SK-N-SH (cell line): ENCODE results near the gene SFXN1. TPM values are rescaled to one million over a fixed set of nuclear protein-coding genes. Genes with fewer than 3 reads are reported as not detected.

Experiments
- CTCF ChIA-PET: fragments of 300-600, 350-600 bp; formaldehyde crosslinking; extraction: SDS; loops from one replicate; lab custom pipeline; 2021; lab: Yijun Ruan, JAX
- POLR2A ChIA-PET: fragments of 350-600 bp; sonication (Branson Sonifier 250); formaldehyde crosslinking; extraction: SDS; loops from one replicate; lab custom pipeline; 2020; ENCODE audit warnings: antibody characterized with exemption, inconsistent platforms; lab: Yijun Ruan, JAX
- DNase-seq: peaks from one replicate; pipeline ENCODE4 v3.0.0; 2012
- H2AFZ ChIP-seq: fragments of 200-600 bp; sonication (generic); 2 replicates; pipeline ENCODE4 v1.8.1; 2016; ENCODE audit warnings: antibody characterized with exemption, mild to moderate bottlenecking, low read depth
- H3F3A ChIP-seq: fragments of 200-600 bp; sonication (generic); replicated peaks from 2 replicates; pipeline ENCODE3; 2016; ENCODE audit warnings: antibody characterized with exemption, mild to moderate bottlenecking; ENCODE audit not compliant: insufficient read depth
- H3K27ac ChIP-seq, 2 experiments: fragments of 200-500 bp in 1 of 2; fragments of 200-600 bp in 1 of 2; sonication (Bioruptor generic) in 1 of 2; sonication (generic), shearing (Covaris generic) in 1 of 2; 2 replicates each; pipeline versions ENCODE4 v1.5.1 to v1.6.1; 2014 to 2016; ENCODE audit warnings: low read depth in 2 of 2, inconsistent platforms in 1 of 2, low read length in 1 of 2, mild to moderate bottlenecking in 1 of 2, mixed read lengths in 1 of 2
- H3K27me3 ChIP-seq: fragments of 200-600 bp; sonication (generic), shearing (Covaris generic); 2 replicates; pipeline ENCODE4 v1.6.1; 2016; ENCODE audit warnings: mixed run types; ENCODE audit not compliant: insufficient read depth
- H3K36me3 ChIP-seq, 2 experiments: fragments of 200-500 bp in 1 of 2; fragments of 200-600 bp in 1 of 2; sonication (Bioruptor generic) in 1 of 2; sonication (generic) in 1 of 2; replicated peaks in 1 of 2; 2 replicates each; pipeline versions ENCODE3 to v1.5.1; 2014 to 2016; ENCODE audit warnings: low read length in 1 of 2, mild to moderate bottlenecking in 1 of 2; ENCODE audit not compliant: insufficient read depth in 2 of 2, control insufficient read depth in 1 of 2
- H3K4me1 ChIP-seq, 2 experiments: fragments of 200-500 bp in 1 of 2; fragments of 200-600 bp in 1 of 2; sonication (Bioruptor generic) in 1 of 2; sonication (generic), shearing (Covaris generic) in 1 of 2; 2 replicates each; pipeline versions ENCODE4 v1.5.1 to v1.6.1; 2014 to 2016; ENCODE audit warnings: low read depth in 1 of 2, low read length in 1 of 2, mixed run types in 1 of 2; ENCODE audit not compliant: insufficient read depth in 2 of 2, control insufficient read depth in 1 of 2
- H3K4me2 ChIP-seq: fragments of 200-600 bp; sonication (generic), shearing (Covaris generic); 2 replicates; pipeline ENCODE4 v1.6.1; 2017; ENCODE audit warnings: mixed run types
- H3K4me3 ChIP-seq, 2 experiments: fragments of 200-500 bp in 1 of 2; fragments of 200-600 bp in 1 of 2; sonication (Bioruptor generic) in 1 of 2; sonication (generic), shearing (Covaris generic) in 1 of 2; 2 replicates each; pipeline versions ENCODE4 v1.5.1 to v1.8.1; 2014 to 2016; ENCODE audit warnings: low read depth in 2 of 2, inconsistent platforms in 1 of 2, low read length in 1 of 2, mild to moderate bottlenecking in 1 of 2, mixed read lengths in 1 of 2, moderate library complexity in 1 of 2
- H3K79me2 ChIP-seq: fragments of 200-600 bp; sonication (generic); 2 replicates; pipeline ENCODE4 v1.8.1; 2017; ENCODE audit warnings: mild to moderate bottlenecking; ENCODE audit not compliant: insufficient read depth
- H3K9ac ChIP-seq: fragments of 200-600 bp; sonication (generic); 2 replicates; pipeline ENCODE4 v1.6.1; 2017; ENCODE audit warnings: mixed run types
- H3K9me2 ChIP-seq: fragments of 200-600 bp; sonication (generic); 2 replicates; pipeline ENCODE4 v1.6.1; 2017; ENCODE audit warnings: mixed run types
- H3K9me3 ChIP-seq: fragments of 200-600 bp; sonication (generic); 2 replicates; pipeline ENCODE4 v1.6.1; 2017; ENCODE audit warnings: mixed run types, mild to moderate bottlenecking, moderate library complexity
- H4K20me1 ChIP-seq: fragments of 200-600 bp; sonication (generic); 2 replicates; pipeline ENCODE4 v1.6.1; 2017; ENCODE audit warnings: mild to moderate bottlenecking, mixed run types; ENCODE audit not compliant: insufficient read depth
- CHD2 ChIP-seq: fragments of 150-350 bp; IDR thresholded peaks from 2 replicates; pipeline ENCODE4 v1.6.1; 2018; ENCODE audit warnings: low read length; ENCODE audit not compliant: partially characterized antibody
- ELF1 ChIP-seq: IDR thresholded peaks from 2 replicates; pipeline ENCODE4 v1.4.0; 2012
- EZH2phosphoT487 ChIP-seq: fragments of 200-600 bp; sonication (generic); IDR thresholded peaks from 2 replicates; pipeline ENCODE4 v1.6.1; 2017; ENCODE audit warnings: low read depth, mixed run types, mild to moderate bottlenecking, antibody characterized with exemption, moderate library complexity, borderline replicate concordance
- FOSL2 ChIP-seq: IDR thresholded peaks from 2 replicates; pipeline ENCODE4 v1.4.0; 2012; ENCODE audit warnings: low read depth, mild to moderate bottlenecking, moderate library complexity, borderline replicate concordance
- FOXJ3 ChIP-seq: sonication (generic); formaldehyde crosslinking; IDR thresholded peaks from 2 replicates; pipeline ENCODE4 v1.5.1; 2020; ENCODE audit warnings: mild to moderate bottlenecking, missing genetic modification reagents
- FOXM1 ChIP-seq: IDR thresholded peaks from 2 replicates; pipeline ENCODE4 v1.4.0; 2012; ENCODE audit warnings: low read depth, mild to moderate bottlenecking
- GABPA ChIP-seq: IDR thresholded peaks from 2 replicates; pipeline ENCODE4 v1.4.0; 2012; ENCODE audit warnings: low read depth, mild to moderate bottlenecking
- MEF2A ChIP-seq: IDR thresholded peaks from 2 replicates; pipeline ENCODE4 v1.4.0; 2012; ENCODE audit warnings: low read depth, borderline replicate concordance
- NFIC ChIP-seq: IDR thresholded peaks from 2 replicates; pipeline ENCODE4 v1.4.0; 2012; ENCODE audit warnings: borderline replicate concordance
- NRF1 ChIP-seq: IDR thresholded peaks from 2 replicates; pipeline ENCODE4 v1.6.1; 2012; ENCODE audit warnings: low read depth, mild to moderate bottlenecking, low read length
- POLR2AphosphoS5 ChIP-seq: IDR thresholded peaks from 2 replicates; pipeline ENCODE4 v1.6.1; 2012; ENCODE audit warnings: low read depth, low read length
- RAD21 ChIP-seq: IDR thresholded peaks from 2 replicates; pipeline ENCODE4 v1.6.1; 2012; ENCODE audit warnings: mild to moderate bottlenecking, low read length
- RXRA ChIP-seq: IDR thresholded peaks from 2 replicates; pipeline ENCODE4 v1.4.0; 2012; ENCODE audit warnings: low read depth, mild to moderate bottlenecking, borderline replicate concordance
- SIN3A ChIP-seq: IDR thresholded peaks from 2 replicates; pipeline ENCODE4 v1.6.1; 2012; ENCODE audit warnings: low read depth, mild to moderate bottlenecking, low read length, moderate library complexity, borderline replicate concordance
- TAF1 ChIP-seq: IDR thresholded peaks from 2 replicates; pipeline ENCODE4 v1.6.1; 2012; ENCODE audit warnings: low read depth, mild to moderate bottlenecking, low read length, moderate library complexity, borderline replicate concordance
- TCF12 ChIP-seq: IDR thresholded peaks from 2 replicates; pipeline ENCODE4 v1.4.0; 2012
- TEAD4 ChIP-seq: IDR thresholded peaks from 2 replicates; pipeline ENCODE4 v1.4.0; 2012; ENCODE audit warnings: mild to moderate bottlenecking, borderline replicate concordance; ENCODE audit not compliant: insufficient read depth
- WGBS: methylation state at CpG from one replicate; pipeline ENCODE4 v1.1.6; 2017; ENCODE audit warnings: low lambda C conversion rate; 5-methylcytosine and 5-hydroxymethylcytosine counted together
- polyA plus RNA-seq, 3 experiments: library from polyadenylated mRNA; depleted of rRNA; stranded (reverse); fragments of >200 nt; gene quantifications; 2 replicates each; pipeline ENCODE4 v1.2.3, GENCODE V29; 2012
- TF ChIP-seq, protein P1 (sequence below): IDR thresholded peaks from 2 replicates; pipeline ENCODE4 v1.6.1; 2012; ENCODE audit warnings: mild to moderate bottlenecking, low read depth, low read length, moderate library complexity
- TF ChIP-seq, protein P2 (sequence below): fragments of 150-350 bp; IDR thresholded peaks from 2 replicates; pipeline ENCODE4 v1.6.1; 2017; ENCODE audit warnings: antibody characterized with exemption, low read length, low read depth, borderline replicate concordance
- TF ChIP-seq, protein P3 (sequence below): fragments of 150-350 bp; IDR thresholded peaks from 2 replicates; pipeline ENCODE4 v1.6.1; 2016; ENCODE audit warnings: mild to moderate bottlenecking, low read depth, low read length
- TF ChIP-seq, protein P4 (sequence below): IDR thresholded peaks from 2 replicates; pipeline ENCODE4 v1.4.0; 2012; ENCODE audit warnings: low read depth

Gene SFXN1
- polyA plus RNA-seq, 1 of the 3 experiments (the other 2 are of a cell fraction) = 73.6 TPM

DNA sequence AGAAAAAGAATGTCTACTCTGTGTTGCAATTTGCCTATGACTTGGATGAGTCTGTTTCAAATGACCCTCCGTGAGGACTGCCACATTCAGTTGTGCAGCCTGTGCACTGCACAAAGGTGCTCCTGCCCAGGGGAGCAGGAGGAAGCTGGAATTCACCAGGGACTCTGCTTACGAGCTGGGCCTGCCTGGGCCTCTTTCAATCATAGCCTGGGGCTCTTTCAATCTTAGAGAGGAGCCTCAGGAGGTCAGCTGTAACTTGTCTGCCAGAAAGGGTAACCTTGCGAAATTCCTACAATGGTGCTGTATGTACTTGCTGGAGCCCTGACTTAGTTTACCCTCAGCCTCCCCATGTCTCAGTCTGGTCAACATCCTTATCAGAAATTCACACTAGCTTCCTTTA is 8.4 kb upstream of the SFXN1 start (continued):
- TF ChIP-seq RXRA (no peak), NRF1 (no peak), ELF1 (no peak), SIN3A (no peak), TCF12 (no peak)
- TF ChIP-seq, protein P1, sequence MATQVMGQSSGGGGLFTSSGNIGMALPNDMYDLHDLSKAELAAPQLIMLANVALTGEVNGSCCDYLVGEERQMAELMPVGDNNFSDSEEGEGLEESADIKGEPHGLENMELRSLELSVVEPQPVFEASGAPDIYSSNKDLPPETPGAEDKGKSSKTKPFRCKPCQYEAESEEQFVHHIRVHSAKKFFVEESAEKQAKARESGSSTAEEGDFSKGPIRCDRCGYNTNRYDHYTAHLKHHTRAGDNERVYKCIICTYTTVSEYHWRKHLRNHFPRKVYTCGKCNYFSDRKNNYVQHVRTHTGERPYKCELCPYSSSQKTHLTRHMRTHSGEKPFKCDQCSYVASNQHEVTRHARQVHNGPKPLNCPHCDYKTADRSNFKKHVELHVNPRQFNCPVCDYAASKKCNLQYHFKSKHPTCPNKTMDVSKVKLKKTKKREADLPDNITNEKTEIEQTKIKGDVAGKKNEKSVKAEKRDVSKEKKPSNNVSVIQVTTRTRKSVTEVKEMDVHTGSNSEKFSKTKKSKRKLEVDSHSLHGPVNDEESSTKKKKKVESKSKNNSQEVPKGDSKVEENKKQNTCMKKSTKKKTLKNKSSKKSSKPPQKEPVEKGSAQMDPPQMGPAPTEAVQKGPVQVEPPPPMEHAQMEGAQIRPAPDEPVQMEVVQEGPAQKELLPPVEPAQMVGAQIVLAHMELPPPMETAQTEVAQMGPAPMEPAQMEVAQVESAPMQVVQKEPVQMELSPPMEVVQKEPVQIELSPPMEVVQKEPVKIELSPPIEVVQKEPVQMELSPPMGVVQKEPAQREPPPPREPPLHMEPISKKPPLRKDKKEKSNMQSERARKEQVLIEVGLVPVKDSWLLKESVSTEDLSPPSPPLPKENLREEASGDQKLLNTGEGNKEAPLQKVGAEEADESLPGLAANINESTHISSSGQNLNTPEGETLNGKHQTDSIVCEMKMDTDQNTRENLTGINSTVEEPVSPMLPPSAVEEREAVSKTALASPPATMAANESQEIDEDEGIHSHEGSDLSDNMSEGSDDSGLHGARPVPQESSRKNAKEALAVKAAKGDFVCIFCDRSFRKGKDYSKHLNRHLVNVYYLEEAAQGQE = no peak

DNA sequence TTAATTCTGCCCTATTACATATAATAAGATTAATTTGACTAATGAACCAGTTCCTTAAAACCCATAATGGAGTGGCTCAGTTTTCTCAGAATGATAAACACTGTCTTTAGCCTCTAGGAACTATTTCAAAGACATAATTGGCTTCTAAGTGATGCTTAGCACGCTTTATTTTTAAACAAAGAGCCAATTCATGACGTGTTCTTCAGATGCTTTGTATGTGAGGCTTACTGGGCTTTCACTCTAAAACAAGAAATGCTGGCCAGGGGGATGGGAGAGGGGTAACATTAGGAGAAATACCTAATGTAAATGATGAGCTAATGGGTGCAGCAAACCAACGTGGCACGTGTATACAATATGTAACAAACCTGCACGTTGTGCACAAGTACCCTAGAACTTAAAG is 7.6 kb upstream of the SFXN1 start:
- CTCF ChIA-PET = no interaction called here

DNA sequence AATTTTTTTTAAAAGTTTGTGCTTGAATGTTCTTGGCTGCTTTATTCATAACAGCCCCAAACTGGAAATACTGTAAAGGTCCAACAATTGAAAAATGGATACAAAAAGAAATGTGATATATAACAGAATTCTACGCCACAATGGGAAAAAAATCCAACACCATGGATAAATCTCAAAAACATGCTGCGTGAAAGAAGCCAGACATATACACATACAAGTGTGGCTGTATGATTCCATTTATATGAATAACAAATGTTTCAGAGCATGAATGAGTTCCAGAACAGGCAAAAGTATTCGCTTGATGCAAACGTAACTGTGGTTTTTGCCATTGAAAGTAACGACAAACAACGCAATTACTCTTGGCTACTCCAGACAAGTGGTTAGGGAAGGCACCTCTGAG is 7.2 kb upstream of the SFXN1 start:
- Histone ChIP-seq H3K9me2 (no peaks in the 10 kb centered on the region), H3K4me1 (no peaks in the 10 kb centered on the region), H3K79me2 (no peaks in the 10 kb centered on the region), H2AFZ (no peak overlapping the region), H3F3A (no peaks in the 10 kb centered on the region), H3K27me3 (no peaks in the 10 kb centered on the region; the same call in 1 of the 2 replicates), H3K36me3 (no peaks in the 10 kb centered on the region), H3K4me2 (no peak overlapping the region), H3K9me3 (no peaks in the 10 kb centered on the region), H3K4me3 (no peak overlapping the region), H4K20me1 (no peaks in the 10 kb centered on the region), H3K9ac (no peak overlapping the region), H3K27ac (no peak overlapping the region)
- ChIA-PET POLR2A (no interaction called here), CTCF (interaction anchor here (0.9 kb wide), 1 partner anchor 259 kb away, joined by 3 read pairs; no protein-coding TSS in a partner anchor)
- DNase-seq = no peak
- 83% methylated on average over 6 of the region's 6 CpGs for WGBS
- TF ChIP-seq CHD2 = no peak
- no peak for TF ChIP-seq EZH2phosphoT487
- TF ChIP-seq, protein P2, sequence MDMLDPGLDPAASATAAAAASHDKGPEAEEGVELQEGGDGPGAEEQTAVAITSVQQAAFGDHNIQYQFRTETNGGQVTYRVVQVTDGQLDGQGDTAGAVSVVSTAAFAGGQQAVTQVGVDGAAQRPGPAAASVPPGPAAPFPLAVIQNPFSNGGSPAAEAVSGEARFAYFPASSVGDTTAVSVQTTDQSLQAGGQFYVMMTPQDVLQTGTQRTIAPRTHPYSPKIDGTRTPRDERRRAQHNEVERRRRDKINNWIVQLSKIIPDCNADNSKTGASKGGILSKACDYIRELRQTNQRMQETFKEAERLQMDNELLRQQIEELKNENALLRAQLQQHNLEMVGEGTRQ = no peak
- TF ChIP-seq, protein P3, sequence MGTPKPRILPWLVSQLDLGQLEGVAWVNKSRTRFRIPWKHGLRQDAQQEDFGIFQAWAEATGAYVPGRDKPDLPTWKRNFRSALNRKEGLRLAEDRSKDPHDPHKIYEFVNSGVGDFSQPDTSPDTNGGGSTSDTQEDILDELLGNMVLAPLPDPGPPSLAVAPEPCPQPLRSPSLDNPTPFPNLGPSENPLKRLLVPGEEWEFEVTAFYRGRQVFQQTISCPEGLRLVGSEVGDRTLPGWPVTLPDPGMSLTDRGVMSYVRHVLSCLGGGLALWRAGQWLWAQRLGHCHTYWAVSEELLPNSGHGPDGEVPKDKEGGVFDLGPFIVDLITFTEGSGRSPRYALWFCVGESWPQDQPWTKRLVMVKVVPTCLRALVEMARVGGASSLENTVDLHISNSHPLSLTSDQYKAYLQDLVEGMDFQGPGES = no peak
- TF ChIP-seq FOXJ3 (CRISPR knock-in tag) = no peak
- no peak for TF ChIP-seq GABPA
- no peak for TF ChIP-seq TAF1
- no peak for TF ChIP-seq FOXM1

More for the DNA sequence above, 7.6 kb upstream of the SFXN1 start:
- no peaks in the 10 kb centered on the region for H3K9me3 ChIP-seq
- H3K4me2 ChIP-seq = no peak overlapping the region
- no peaks in the 10 kb centered on the region for H3K4me1 ChIP-seq
- H3K4me3 ChIP-seq = no peak overlapping the region
- POLR2A ChIA-PET = no interaction called here
- H3K9me2 ChIP-seq = no peaks in the 10 kb centered on the region
- no peaks in the 10 kb centered on the region for H3F3A ChIP-seq
- no peak overlapping the region for H2AFZ ChIP-seq
- WGBS = 40% methylated on average over 5 of the region's 5 CpGs
- no peak for DNase-seq
- no peak for TF ChIP-seq ELF1
- TF ChIP-seq FOSL2 = no peak
- TF ChIP-seq RAD21 = no peak
- TF ChIP-seq SIN3A = no peak
- TF ChIP-seq CHD2 = no peak
- no peak for TF ChIP-seq TEAD4
- no peak for TF ChIP-seq NFIC
- no peak for TF ChIP-seq NRF1
- TF ChIP-seq, protein P4, sequence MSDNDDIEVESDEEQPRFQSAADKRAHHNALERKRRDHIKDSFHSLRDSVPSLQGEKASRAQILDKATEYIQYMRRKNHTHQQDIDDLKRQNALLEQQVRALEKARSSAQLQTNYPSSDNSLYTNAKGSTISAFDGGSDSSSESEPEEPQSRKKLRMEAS = no peak
- no peak for TF ChIP-seq POLR2AphosphoS5
- no peak for TF ChIP-seq TAF1
- no peak for TF ChIP-seq MEF2A
- no peaks in the 10 kb centered on the region for H4K20me1 ChIP-seq
- no peaks in the 10 kb centered on the region; the same call in 1 of the 2 replicates for H3K27me3 ChIP-seq
- no peak overlapping the region for H3K9ac ChIP-seq
- H3K79me2 ChIP-seq = no peaks in the 10 kb centered on the region
- H3K36me3 ChIP-seq = no peaks in the 10 kb centered on the region
- H3K27ac ChIP-seq = no peak overlapping the region
